Measurements from ENCODE around the gene MEX3B.

Gene MEX3B

DNA sequence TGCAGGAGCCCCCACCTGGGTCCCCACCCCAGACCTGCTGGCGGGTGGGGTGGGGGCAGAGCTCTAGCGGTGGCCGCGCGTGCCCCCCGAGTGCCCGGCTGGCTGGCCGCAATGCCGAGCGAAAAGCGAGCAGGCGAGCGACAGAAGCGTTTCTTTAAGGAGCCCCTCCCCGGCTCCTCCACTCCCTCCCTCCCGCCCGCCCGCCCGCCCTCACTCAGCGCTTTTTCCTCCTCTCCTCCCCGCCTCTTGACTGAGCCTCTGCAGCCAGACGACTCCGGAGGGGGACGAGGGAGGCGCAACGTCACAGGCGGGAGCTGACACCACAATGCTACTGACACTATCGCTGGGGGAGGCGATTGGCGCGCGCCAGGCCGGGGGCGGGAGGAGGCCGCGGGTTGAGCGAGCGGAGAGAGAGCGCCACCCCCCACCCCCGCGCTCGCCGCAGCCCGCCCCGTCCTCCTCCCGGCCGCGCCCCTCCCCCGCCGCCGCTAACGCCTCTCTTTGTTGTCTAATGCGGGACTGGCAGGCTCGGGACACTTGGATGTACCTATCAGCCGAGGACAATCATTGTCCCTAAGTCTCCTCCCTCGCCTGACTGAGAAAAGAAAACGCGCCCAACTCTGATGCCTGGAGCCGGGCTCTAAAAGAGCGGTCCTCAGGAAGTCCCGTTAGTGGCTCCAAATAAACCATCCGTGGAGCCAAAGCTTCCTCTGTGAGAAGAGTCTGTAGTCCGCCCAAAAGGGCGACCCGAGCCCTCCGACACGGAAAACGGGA is at the start of gene MEX3B:
Gene MEX3B, minus strand, starts transcription at position 127 of the 774 bp plus-strand sequence. CDS start 313 bp downstream, outside the sequence.
- DNase-seq = peak; percentile 99

- no peak for DNase-seq
Observed at GRCh38 chr15:82093774-82094211, 48.0 kb upstream of the MEX3B start.

DNA sequence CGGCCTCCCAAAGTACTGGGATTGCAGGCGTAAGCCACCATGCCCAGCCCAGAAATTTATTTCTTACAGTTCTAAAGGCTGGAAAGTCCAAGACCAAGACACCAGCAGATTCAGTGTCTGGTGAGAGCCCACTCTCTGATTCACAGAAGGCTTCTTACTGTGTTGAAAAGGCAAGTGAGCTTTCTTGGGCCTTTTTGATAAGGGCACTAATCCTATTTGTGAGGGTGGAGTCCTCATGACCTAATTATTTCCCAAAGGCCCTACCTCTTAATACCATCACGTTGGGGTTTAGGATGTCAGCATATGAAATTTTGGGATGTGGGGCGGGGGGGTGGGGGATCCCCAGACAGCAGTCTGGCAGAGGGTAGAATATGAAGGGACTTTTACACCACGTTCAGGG is 47.5 kb upstream of the MEX3B start:
- no peak for DNase-seq

DNA sequence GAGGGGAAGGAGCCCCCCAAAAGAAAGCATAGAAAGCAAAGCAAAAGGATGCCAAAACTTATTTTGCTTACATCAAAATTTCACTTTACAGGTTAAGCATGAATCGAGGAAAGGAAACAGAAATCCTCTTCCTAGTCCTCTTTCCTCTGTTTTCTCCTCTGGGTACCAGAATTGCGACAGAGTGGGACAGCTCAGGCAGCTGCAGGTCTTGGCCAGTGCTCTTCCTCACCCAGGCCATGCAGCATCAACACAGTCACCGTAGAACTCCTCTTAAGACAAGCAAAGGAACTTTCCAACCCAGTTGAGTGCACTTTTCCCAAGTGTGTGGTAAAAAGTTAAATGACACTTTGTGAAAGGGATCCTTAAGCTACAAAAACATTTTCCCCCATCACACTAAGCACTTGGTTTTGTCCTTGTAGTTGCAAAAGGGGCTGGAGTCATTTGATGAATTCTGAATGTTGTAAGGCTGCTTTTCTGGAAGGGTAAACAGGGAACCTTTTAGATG is 45.9 kb upstream of the MEX3B start:
- no peak for DNase-seq

- no peak for DNase-seq
Observed at GRCh38 chr15:82086243-82086995, 40.6 kb upstream of the MEX3B start.

GRCh38 chr15:82081914-82082762 is 36.3 kb upstream of the MEX3B start:
- no peak for DNase-seq

DNA sequence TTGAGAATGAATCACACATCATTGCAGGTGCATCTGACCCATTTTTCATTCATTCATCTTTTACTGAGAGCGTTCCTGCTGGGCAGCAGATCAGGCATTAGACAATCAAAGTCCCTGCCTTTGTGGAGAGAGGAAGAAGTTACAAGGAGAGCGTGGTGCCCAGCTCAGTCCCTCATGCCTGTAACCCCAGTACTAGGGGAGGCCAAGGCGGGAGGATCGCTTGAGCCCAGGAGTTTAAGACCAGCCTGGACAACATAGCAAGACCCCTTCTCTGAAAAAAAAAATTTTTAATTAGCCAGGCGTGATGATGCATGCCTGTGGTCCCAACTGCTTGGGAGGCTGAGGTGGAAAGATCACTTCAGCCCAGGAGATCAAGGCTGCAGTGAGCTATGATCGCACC is 35.0 kb upstream of the MEX3B start:
- DNase-seq = no peak

- DNase-seq = no peak
Observed at GRCh38 chr15:82079736-82080135, 33.9 kb upstream of the MEX3B start.

DNA sequence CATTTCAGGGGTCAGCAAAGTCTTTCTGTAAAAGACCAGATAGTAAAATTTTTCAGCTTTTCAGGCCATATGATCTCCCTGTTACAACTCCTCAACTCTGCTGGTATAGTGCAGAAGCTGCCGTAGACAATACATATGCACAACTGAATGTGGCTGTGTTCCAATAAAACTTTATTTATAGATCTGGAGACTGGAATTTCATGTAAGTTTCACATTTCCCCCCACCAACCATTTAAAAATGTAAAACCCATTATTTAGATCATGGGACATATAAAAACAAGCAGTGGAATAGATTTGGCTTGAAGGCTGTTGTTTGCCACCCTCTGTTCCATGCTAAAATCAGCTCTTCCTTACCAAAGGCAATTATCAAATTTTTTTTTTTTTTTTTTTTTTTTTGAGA is 28.8 kb upstream of the MEX3B start:
- DNase-seq = no peak

- no peak for DNase-seq
Observed at GRCh38 chr15:82072926-82073537, 27.2 kb upstream of the MEX3B start.

GRCh38 chr15:82066455-82066854 is 20.6 kb upstream of the MEX3B start:
- DNase-seq = no peak

GRCh38 chr15:82064824-82065223 is 19.0 kb upstream of the MEX3B start:
- DNase-seq = no peak

GRCh38 chr15:82062479-82063454 is 16.9 kb upstream of the MEX3B start:
- peak; percentile 11 for DNase-seq

GRCh38 chr15:82060817-82061216 is 15.0 kb upstream of the MEX3B start:
- DNase-seq = no peak

GRCh38 chr15:82058517-82059204 is 12.8 kb upstream of the MEX3B start:
- DNase-seq = no peak

- DNase-seq = peak; percentile 16
Observed at GRCh38 chr15:82058026-82058425, 12.2 kb upstream of the MEX3B start.

- DNase-seq = peak; percentile 47
Observed at GRCh38 chr15:82056958-82057823, 11.4 kb upstream of the MEX3B start.

GRCh38 chr15:82052751-82053150 is 6.9 kb upstream of the MEX3B start:
- no peak for DNase-seq

- DNase-seq = no peak
Observed at GRCh38 chr15:82051664-82052063, 5.8 kb upstream of the MEX3B start.

GRCh38 chr15:82048811-82049210 is 3.0 kb upstream of the MEX3B start:
- peak; percentile 26 for DNase-seq
